GM19452 (cell line): Measurements from ENCODE around the gene SLC22A7.

ENCODE experiments used
- ATAC-seq: cut with Tn5 transposase; IDR thresholded peaks from one replicate; pipeline ENCODE4 v1.9.1; 2021; ENCODE audit not compliant: unreplicated experiment

The SLC22A7 gene

DNA sequence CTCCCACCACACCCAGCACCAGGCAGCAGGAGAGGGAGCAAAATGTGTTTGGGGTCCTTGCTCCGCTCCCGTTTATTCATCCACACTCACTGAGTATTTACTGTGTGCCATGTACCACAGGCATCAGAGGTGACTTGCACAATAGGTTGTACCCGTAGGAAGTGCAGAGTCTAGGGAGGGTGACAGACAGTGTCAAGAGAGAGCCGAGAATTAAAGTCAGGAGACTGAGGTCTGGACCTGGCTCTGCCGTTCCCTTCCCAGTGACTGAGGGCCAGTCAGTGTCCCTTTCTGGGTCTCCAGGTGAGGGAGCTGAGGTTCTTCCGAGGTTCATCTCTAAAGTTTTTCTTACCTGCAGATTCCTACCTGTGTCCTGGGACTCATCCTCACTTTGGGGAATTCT lies 32.5 kb upstream of the SLC22A7 start:
- ATAC-seq, result no peak

DNA sequence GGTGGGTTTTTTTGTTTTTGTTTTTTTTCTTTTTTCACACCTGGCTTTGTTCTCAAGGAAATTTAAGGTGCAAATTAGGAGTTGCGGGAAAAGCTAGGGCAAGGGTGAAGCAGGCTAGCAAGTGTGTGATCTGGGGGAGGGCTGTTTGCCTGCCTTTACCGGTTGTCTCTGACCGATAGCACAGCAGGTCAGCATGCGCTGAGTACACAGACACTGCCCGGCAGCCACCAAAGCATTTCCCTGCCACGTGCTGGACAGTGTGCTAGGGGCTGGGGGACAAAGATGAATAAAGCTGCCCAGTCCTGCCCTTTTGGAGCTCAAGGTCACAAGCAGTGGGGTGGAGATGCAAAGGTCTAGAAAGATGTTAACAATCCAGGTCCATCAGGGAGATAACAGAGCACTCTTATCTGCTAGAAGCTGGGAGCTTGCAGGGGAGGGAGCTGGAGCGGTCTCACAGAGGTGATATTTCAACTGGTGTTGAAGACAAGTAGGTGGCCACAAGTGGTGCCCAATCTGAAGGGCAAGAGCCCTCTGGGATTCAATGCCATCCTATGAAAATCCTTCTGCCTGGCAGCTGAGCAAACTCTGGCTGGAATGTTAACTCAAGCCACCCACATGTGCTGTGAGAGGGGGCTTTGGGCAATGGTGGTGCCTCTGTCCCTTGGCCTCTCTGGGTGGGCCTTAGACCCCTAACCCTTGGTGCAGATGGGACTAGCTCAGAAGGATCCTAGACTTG lies 30.3 kb upstream of the SLC22A7 start:
- ATAC-seq, result no peak

DNA sequence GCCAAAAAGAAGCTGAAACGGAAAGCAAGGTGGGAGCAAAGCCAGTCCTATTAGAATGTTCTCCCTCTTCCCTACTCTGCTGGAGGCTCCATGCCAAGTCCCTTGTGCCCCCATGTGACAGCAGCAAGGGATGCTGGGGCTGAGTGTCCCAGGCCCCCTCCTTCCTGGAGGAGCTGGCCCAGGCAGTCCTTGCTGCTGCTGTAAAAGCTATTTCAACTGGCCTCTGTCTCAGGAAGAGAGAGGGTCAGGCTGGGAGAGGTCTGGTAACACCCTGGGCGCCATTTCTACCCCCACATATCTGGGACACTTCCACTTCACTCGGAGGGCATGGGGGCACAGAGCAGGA lies 29.7 kb upstream of the SLC22A7 start:
- no peak for ATAC-seq

DNA sequence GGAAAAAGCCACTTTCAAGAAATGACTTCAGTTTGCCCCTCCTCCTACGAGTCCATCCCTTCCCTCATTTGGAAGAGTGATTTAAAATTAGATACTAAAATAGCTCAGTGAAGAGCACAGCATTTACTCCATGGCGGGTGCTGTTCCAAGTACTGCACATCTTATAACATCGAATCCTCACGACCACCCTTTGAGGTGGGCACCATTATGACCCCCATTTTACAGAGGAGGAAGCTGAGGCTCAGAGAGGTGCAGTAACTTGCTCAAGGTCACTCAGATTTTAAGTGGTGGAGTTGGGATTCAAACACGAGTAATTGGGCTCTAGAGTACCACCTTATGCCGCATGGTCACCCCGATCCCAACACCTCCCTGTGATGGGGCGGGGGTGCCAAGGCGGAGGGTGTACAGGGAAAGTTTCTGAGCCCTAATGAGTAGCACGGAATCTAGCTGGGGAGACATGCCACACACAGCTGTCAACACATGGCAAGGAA lies 29.2 kb upstream of the SLC22A7 start:
- ATAC-seq, result no peak

DNA sequence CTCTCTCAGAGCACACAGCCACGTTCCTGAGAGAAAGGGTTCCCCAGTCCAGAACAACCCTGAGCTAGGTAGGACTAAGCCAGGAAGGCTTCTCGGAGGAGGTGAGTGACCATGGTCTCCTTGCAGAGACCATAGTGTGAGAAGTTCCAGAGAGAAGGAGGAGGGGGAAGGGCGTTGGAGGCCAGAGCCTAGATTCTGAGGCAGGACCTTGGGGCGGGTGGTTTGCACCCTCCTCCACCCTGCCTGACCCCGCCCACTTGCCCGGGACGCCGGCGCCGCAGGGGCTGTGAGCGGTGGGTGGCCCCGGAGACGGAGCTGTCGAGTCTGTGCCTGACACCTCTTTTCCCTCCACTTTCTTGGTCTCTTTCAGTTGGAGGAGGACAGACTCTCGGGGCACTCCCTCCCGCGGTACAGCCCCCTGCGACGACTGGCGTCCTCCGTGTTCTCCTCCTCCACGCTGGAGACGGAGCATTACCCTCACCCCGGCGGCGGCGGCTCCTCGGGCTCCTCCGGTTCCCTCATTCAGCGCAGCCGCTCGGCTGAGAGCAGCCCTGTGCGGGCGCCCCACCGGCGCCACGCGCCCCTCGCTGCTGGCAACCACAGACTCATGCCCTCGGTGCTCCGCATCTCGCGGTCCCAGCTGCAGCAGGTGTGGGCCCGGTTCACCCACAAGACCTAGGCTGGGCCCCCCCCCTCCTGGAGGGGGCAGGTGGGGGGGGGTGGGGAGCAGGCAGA lies 28.6 kb upstream of the SLC22A7 start:
- no peak for ATAC-seq

DNA sequence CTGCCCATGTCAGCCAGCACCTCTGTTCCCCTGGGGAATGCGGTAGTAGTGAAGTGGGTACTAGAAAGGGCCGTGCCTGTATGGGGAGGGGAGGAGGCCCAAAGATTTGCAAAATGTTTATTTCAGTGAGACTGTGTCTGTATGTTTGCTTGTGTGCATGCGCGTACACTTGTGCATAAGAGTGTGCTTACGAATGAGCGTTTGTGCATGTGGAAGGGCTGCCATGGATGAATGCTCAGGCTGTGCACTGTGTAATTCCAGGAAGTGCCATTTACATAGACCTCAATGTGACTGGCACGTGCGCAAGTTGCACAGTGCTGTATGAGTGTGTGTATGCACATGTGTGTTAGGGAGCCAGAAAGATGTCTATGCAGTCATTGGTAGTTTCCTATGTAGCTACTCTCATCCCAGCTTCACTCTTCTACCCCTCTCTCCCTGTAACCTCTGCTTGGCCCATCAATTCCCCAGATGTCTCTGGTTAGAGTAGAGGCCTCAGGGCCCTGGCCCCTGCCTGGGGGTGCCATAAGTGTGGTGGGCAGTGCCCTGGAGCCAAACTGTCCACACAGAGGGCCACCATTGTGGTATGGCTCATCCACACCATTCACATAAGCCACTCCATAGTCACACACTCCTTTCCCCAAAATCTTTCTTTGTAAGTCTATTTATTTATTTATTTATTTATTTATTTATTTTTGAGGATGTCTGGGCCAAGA lies 26.8 kb upstream of the SLC22A7 start:
- no peak for ATAC-seq

DNA sequence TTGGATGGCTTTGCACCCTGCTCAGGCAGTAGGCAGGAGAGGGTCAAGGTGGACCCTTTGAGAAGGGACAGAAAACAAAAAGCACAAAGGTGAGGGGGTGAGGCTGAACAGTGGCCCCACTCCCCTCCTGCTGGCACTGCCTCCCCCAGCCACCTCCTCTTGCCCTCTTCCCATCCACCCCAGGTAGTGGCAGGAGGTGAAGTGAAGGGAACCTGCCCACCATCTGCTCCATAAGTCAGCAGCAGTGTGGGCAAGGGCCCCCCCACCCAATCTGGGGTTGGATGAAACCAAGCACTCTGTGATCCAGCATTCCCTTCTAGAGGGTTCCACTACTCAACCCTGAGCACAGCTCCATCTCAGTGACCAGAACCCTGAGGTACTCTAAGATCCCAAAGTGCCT lies 26.1 kb upstream of the SLC22A7 start:
- ATAC-seq, result no peak

DNA sequence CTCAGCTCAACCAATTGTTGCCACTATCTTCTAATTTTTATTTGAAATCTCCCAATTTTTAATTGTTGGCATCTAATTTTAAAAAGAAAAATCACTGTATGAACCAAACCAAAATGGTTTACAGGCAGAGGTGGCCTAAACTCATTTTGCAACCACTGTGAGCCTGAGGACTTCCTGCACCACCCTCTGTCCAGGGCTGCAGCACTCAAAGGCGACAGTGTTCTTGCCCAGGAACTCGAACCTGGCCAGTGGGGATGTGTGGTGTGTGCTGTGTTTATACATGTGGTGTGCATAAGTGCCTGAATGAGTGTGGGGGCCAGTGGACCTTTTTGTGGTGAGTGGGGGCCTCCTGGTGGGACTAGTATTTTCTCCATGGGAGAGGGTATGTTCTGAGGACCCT lies 24.4 kb upstream of the SLC22A7 start:
- ATAC-seq, result no peak

DNA sequence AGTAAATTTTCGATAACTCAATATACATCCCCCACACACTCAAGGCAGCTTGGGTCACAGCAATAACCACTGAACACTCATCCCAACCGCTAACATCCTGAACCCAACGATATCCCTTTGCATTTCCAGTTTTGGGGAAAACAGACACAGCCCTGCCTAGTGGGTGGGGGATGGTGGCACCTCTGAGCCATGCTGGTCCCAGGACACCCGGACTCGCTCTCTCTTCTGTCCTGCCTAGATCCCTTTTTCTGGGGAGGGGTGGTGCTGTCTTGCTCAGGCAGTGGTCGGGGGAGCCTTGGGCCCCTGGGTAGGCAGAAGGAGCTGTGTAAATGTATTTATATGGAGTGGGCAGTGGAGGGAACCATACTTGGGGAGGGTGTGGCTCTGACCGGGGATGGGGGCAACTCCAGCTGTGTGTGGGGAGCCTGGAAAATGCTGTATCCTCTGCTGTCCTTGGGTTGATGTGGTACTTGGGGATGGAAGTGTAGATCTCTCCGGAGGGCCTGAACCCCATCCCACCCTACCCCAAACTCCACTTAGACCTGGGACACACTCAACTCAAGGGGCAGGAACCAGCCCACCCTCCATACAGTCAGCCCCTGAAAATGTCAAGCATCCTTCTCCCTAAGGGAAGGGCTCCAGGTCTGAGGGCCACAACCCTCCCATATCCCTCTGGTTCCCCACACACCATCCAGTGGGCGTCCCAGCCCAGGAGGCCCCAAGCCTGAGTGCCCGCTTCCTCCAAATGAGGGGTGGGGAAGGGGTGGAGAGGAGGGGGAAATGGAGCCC lies 23.7 kb upstream of the SLC22A7 start:
- no peak for ATAC-seq

DNA sequence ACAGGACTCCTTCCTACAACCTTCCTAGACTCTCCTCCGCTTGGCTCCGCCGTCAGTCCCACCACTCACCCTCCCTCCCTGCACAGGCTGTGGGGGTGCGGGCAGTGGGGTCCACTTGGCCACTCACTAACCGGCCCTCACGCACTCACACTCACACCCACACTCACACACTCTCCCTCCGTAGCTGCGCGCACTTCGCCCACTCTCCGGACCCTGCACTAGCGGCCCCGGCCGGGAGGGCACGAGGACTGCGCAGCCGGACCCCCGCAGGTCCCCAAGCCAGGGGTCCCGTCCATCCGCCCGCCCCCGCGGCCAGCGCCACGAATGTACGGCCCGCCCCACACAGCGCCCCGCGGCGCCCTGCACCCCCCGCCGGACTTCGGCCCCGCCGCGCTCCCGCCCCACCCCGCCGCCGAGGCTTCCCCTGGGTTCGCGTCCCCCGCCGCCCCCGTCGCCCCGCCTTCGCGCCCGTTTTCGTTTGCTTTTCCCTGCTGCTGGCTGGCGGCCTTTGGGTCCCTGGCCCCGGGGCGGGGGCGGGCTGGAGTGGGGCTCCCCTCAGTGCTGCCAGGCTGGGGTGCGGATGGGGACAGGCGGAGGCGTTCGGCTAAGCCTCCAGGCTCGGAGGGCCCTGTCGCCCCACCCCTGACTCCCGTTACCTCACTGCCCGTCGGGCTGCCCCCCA lies 23.0 kb upstream of the SLC22A7 start:
- ATAC-seq, result no peak

DNA sequence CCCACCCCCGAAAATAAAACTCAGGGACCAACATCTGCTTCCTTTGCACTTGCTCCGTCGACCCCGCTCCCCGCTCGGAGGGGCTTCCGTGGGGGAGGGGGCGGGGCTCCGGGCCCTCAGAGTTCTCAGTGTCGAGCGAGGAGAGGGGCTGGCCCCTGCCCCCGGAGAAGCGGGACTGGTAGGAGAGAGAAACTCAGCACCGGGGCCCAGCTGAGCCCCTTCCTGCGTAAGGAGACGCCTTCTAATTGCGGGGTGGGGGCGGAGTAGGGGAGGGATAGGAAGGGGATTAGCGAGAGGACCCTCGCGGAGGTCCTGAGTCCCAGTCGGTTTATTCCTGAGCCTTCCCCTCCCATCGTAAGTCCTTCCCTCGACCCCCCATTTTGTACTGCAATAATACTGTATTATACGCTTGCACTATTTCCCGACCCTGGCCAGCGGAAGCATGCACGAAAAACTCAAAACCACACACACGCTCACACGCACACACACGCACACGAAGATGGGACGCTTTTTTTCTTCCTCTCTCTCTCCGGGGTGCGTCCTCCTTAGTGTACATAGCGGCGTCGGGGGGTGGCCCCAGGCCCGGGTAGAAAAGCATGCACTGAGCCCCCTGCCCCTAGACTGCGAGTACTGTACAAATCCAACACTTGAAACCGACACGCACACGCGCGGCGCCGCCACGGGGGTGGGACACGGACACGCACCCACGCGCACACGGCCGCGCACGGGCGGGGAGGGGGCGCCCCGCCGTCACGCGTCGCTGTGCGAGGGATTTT lies 22.1 kb upstream of the SLC22A7 start:
- no peak for ATAC-seq

DNA sequence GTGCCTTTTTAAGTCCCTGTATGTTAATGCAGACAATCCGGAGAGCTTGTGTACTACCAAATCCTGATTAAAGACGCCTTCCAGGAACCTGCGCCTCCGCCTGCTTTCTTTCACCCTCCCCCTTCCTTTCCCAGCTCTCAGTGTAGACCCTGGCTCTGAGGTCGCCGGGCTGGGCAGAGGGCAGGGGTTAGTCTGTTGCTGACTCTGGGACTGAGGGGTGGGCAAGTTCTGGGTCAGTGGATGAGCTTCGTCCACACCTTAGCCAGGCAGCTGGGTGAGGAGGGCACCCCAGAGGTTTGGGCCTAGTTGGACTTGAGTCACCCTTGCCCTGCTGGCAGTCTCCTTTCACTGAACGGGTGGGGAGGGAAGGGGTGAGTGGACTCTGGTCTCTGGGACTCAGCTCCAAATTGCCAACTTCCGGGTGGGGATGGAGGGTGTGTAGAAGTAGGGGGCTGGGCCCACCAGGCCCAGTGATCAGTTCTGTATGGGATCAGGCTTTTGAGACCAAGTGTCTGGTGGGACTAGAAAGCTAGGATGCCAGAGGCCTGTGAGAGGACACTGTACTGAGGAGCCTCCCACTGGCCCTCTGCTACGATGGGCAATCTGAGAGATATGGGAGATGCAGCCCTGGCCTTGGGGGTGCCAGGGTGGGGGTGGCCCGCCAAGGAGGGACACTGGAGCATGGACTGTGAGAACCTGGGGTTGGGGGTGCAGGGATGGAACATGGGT lies 21.3 kb upstream of the SLC22A7 start:
- ATAC-seq, result no peak

DNA sequence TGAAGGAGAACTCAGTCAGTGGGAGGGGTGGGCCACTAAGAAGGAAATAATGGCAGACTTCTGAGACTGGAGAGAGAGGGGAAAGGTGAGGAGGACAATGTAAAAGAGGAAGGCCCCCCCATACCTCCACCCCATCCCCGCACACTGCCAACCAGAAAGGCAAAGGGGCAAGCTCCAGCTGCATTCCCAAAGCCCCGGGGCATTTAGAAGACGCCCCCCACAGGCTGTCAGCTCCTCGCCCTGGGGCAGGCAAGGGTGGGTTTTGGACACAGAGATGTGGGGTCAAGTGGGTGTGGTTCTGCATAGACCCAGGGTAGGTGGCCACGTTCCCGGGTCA lies 20.8 kb upstream of the SLC22A7 start:
- ATAC-seq, result no peak

DNA sequence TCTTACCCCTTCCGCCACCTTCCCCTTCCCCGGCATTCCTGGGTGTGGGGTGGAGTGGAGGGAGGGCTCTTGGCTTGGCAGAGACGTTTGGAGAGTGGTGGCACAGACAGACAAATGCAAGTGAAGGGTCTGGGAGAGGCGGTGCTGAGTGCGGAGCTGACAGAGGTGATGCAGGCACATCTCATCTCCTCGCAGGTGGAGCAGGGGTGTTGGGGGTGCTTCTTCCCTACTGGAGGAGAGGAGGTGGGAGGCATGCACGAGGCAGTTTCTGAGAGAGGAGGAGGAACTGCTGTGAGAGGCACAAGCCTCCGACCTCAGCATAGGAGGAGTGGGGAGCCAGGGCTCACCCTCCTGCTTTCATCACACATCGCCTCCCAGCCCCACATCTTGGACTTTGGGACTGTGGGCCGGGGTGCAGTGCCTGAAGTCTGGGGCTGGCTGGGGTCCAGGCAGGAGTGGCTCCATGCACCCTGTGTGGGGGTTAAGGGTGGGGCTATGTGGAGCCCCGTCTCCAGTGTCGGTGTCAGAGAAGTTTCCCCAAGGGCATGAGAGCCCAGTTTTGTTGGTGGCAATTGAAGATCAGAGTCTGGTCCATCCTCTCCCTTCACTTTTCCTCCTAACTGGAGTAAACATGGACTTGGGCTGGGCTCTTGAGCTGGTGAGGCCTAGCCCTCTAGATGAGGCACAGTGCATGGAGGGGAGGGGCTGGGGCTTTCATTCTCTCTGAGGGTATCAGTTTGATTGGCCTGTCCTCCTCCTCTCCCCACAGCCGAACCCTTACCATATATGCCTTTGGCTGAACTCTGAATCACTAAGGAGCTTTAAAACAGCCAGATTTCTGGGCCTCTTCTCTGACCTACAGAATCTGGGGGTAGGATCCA lies 20.2 kb upstream of the SLC22A7 start:
- no peak for ATAC-seq

DNA sequence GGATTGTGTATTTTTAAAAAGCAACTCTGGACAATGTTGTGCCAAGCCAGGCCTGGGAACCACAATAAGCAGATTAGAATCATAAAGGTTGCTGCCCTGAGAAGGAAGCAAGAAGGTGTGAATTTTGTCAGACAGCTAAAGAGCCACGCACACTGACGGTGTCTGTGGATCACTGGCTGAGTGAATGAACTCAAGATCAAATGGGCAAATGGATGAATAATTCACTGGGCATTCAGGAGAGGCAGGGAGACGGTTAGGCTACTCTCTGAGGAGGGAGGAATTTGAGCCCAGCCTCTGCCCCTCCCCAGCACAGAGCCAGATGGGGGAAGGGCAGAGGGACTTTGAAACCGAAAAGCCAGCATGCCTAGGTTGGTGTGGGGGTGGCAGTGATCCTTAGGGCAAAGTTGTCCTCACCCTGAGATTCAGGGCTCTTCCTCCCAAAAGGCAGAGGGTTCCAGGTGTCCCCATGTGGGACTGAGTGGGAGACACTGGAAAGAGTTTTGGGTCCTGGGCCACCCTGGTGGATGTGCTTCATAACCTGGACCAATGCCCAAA lies 19.5 kb upstream of the SLC22A7 start:
- ATAC-seq, result no peak

DNA sequence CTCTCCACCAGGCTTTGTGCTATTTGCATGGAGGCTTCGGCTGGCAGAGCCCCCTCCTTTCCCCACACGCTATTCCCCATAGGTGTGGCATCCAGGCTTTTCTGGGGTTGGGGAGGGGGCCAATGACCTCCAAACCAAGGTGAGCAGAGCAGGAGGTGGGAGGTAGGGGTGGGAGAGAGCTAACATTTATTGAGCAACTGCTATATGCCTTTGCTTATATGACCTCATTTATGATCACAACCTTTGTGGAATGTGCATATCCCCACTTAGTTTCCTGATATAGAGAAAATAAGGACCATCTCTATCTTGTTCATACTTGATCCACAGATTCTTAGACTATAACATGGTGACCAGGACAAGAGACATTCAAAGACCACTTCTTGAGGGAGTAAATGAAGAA lies 17.8 kb upstream of the SLC22A7 start:
- ATAC-seq, result no peak

DNA sequence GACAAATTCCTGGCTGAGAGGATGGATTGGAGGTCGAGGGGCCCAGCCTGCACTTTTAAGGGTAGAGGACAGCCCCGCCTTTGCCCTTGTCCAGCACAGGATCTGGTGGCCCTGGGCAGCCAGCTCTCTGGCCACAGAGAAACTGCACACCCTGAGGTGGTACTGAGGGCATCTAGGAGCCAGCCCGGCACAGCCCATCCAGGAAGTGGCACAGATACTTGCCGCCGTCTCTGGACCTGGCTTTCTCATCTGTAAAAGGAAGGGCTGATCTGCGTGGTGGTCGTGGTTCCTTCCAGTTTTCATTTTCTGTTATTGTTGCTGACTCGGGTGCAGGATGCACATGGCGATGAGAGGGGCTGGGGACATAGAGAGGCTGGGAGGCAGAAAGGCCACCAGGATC lies 16.0 kb upstream of the SLC22A7 start:
- no peak for ATAC-seq
